ENCODE measurements around the gene GPRIN3.

GPRIN3 gene

GRCh38 chr4:89331197-89331596 is 23.6 kb upstream of the GPRIN3 start:
- TF ChIP-seq CTCF (conservative IDR thresholded peaks at IDR 0.05) (no peak), ZFX (IDR thresholded peaks at IDR 0.05) (no peak)
- H3K27ac ChIP-seq, result no peak overlapping the region

GRCh38 chr4:89329280-89329679 is 21.7 kb upstream of the GPRIN3 start:
- no peak overlapping the region for H3K27ac ChIP-seq
- TF ChIP-seq CTCF (conservative IDR thresholded peaks at IDR 0.05) (no peak), ZFX (IDR thresholded peaks at IDR 0.05) (no peak)

- no peak overlapping the region for H3K27ac ChIP-seq
- TF ChIP-seq CTCF (conservative IDR thresholded peaks at IDR 0.05) (no peak), ZFX (IDR thresholded peaks at IDR 0.05) (no peak)
Measured at GRCh38 chr4:89324671-89325070, 17.1 kb upstream of the GPRIN3 start.

GRCh38 chr4:89322671-89323070 is 15.1 kb upstream of the GPRIN3 start:
- TF ChIP-seq ZFX (IDR thresholded peaks at IDR 0.05), result no peak
- TF ChIP-seq CTCF (conservative IDR thresholded peaks at IDR 0.05), result no peak
- no peak overlapping the region for H3K27ac ChIP-seq

GRCh38 chr4:89319756-89320155 is 12.2 kb upstream of the GPRIN3 start:
- TF ChIP-seq CTCF (conservative IDR thresholded peaks at IDR 0.05), result no peak
- TF ChIP-seq ZFX (IDR thresholded peaks at IDR 0.05), result no peak
- no peak overlapping the region for H3K27ac ChIP-seq

GRCh38 chr4:89316931-89317366 is 9.3 kb upstream of the GPRIN3 start:
- no peak for TF ChIP-seq ZFX (IDR thresholded peaks at IDR 0.05)
- TF ChIP-seq CTCF (conservative IDR thresholded peaks at IDR 0.05), result no peak
- H3K27ac ChIP-seq, result no peak overlapping the region

- no peak for TF ChIP-seq CTCF (conservative IDR thresholded peaks at IDR 0.05)
- TF ChIP-seq ZFX (IDR thresholded peaks at IDR 0.05), result no peak
- H3K27ac ChIP-seq, result no peak overlapping the region
Measured at GRCh38 chr4:89316211-89316610, 8.6 kb upstream of the GPRIN3 start.
